K562 (cell line): ENCODE data around the gene GSG1. TPM values are rescaled to one million over a fixed set of nuclear protein-coding genes. Genes with fewer than 3 reads are reported as not detected.

Experiments
- ATAC-seq: fragments of 200-7000 bp; cut with Tn5 transposase; 3 replicates; pipeline ENCODE4 v1.9.1; 2020; ENCODE audit warnings: moderate library complexity
- BruUV-seq: library from RNA; stranded (reverse); fragments of 400-500 nt; replicated peaks from 2 replicates; lab custom pipeline; 2021; lab: Mats Ljungman, UMichigan
- CTCF ChIA-PET: fragments of 300-600 bp; formaldehyde crosslinking; extraction: SDS; loops from one replicate; lab custom pipeline; 2021; ENCODE audit warnings: low intra/inter-chr PET ratio; lab: Yijun Ruan, JAX
- POLR2A ChIA-PET: fragments of 300-600, 350-650 bp; sonication (Branson Sonifier 250); formaldehyde crosslinking; extraction: SDS; loops from one replicate; lab custom pipeline; 2021; ENCODE audit warnings: antibody characterized with exemption, inconsistent platforms; lab: Yijun Ruan, JAX
- DNase-seq, 4 experiments: peaks; one replicate each; pipeline versions ENCODE4 v3.0.0 to v3.0.0-alpha.2; 2011 to 2018; ENCODE audit warnings: low spot score in 3 of 4, mixed read lengths in 3 of 4; ENCODE audit errors: extremely low read depth in 1 of 4
- FAIRE-seq: peaks from 2 replicates; lab custom pipeline; 2011; peaks lifted over from hg19 to GRCh38; lab: Jason Lieb, UNC
- H2AFZ ChIP-seq: 2 replicates; pipeline ENCODE4 v1.6.0; 2011; ENCODE audit warnings: low read depth, low read length, control low read depth, inconsistent platforms
- H3K27ac ChIP-seq: fragments of 200-600 bp; 3 replicates; pipeline ENCODE4 v1.8.0; 2011; ENCODE audit warnings: low read depth, mild to moderate bottlenecking, control low read depth, inconsistent platforms, low read length, moderate library complexity, mixed read lengths; ENCODE audit errors: extremely low read depth
- H3K27me3 ChIP-seq, 2 experiments: fragments of 300-600 bp in 1 of 2; 2 replicates in 1 of 2; 3 replicates in 1 of 2; pipeline versions ENCODE4 v1.6.0 to v1.8.0; 2011; ENCODE audit warnings: inconsistent platforms in 2 of 2, low read length in 2 of 2, mild to moderate bottlenecking in 1 of 2, mixed read lengths in 1 of 2, moderate library complexity in 1 of 2; ENCODE audit not compliant: control insufficient read depth in 2 of 2, insufficient read depth in 2 of 2
- H3K36me3 ChIP-seq: fragments of 300-600 bp; 3 replicates; pipeline ENCODE4 v1.8.0; 2011; ENCODE audit warnings: mild to moderate bottlenecking, low read length, inconsistent platforms; ENCODE audit not compliant: control insufficient read depth, insufficient read depth
- H3K4me1 ChIP-seq, 2 experiments: fragments of 200-600 bp in 1 of 2; replicated peaks in 1 of 2; 2 replicates in 1 of 2; 3 replicates in 1 of 2; pipeline versions ENCODE4 v1.5.1 to v1.8.0; 2011; ENCODE audit warnings: inconsistent platforms in 2 of 2, low read length in 2 of 2, mild to moderate bottlenecking in 1 of 2, mixed read lengths in 1 of 2, moderate library complexity in 1 of 2; ENCODE audit not compliant: control insufficient read depth in 2 of 2, insufficient read depth in 2 of 2
- H3K4me2 ChIP-seq: 2 replicates; pipeline ENCODE4 v1.6.1; 2011; ENCODE audit warnings: low read length, control low read depth, inconsistent platforms, mixed read lengths; ENCODE audit not compliant: insufficient read depth
- H3K4me3 ChIP-seq: fragments of 200-600 bp; sonication (generic), shearing (Covaris generic); 2 replicates; pipeline ENCODE4 v1.5.1; 2016; ENCODE audit warnings: control low read depth, inconsistent platforms
- H3K79me2 ChIP-seq: fragments of 200-600 bp; 3 replicates; pipeline ENCODE4 v1.8.0; 2011; ENCODE audit warnings: low read length, inconsistent platforms; ENCODE audit not compliant: control insufficient read depth, insufficient read depth
- H3K9ac ChIP-seq, 2 experiments: 2 replicates each; pipeline versions ENCODE4 v1.6.0 to v1.6.1; 2011; ENCODE audit warnings: low read depth in 2 of 2, low read length in 2 of 2, control low read depth in 1 of 2, inconsistent platforms in 1 of 2, mild to moderate bottlenecking in 1 of 2, mixed read lengths in 1 of 2; ENCODE audit not compliant: insufficient read depth in 1 of 2
- H3K9me1 ChIP-seq: one replicate; pipeline ENCODE4 v1.6.0; 2011; ENCODE audit warnings: inconsistent platforms, mild to moderate bottlenecking, low read length, moderate library complexity; ENCODE audit not compliant: control insufficient read depth, insufficient read depth
- H3K9me3 ChIP-seq: replicated peaks from 2 replicates; pipeline ENCODE4 v1.5.1; 2011; ENCODE audit warnings: low read depth, low read length, inconsistent platforms; ENCODE audit not compliant: control insufficient read depth, insufficient read depth
- H4K20me1 ChIP-seq: replicated peaks from 2 replicates; pipeline ENCODE4 v1.6.1; 2011; ENCODE audit warnings: low read length, inconsistent platforms, mixed read lengths; ENCODE audit not compliant: control insufficient read depth, insufficient read depth
- BCLAF1 ChIP-seq, 2 experiments: fragments of 450-650 bp in 1 of 2; IDR thresholded peaks; 2 replicates each; pipeline ENCODE4 v1.6.1; 2011 to 2017; ENCODE audit warnings: low read depth in 2 of 2, antibody characterized with exemption in 1 of 2, borderline replicate concordance in 1 of 2, low read length in 1 of 2, mild to moderate bottlenecking in 1 of 2, mixed read lengths in 1 of 2; ENCODE audit not compliant: control insufficient read depth in 1 of 2
- CREM ChIP-seq: IDR thresholded peaks from 2 replicates; pipeline ENCODE4 v1.6.1; 2014; ENCODE audit warnings: antibody characterized with exemption, low read depth
- CTBP1 ChIP-seq: fragments of 450-650 bp; IDR thresholded peaks from 2 replicates; pipeline ENCODE4 v1.6.1; 2016; ENCODE audit warnings: borderline replicate concordance
- GABPB1 ChIP-seq: sonication (generic); formaldehyde crosslinking; IDR thresholded peaks from 2 replicates; pipeline ENCODE4 v1.8.0; 2022; ENCODE audit warnings: mild to moderate bottlenecking, missing genetic modification reagents
- NCOR1 ChIP-seq: fragments of 450-650 bp; IDR thresholded peaks from 2 replicates; pipeline ENCODE4 v1.6.1; 2016; ENCODE audit warnings: mild to moderate bottlenecking, moderate library complexity
- POLR2AphosphoS5 ChIP-seq: IDR thresholded peaks from 2 replicates; pipeline ENCODE4 v1.6.1; 2011; ENCODE audit warnings: mild to moderate bottlenecking, low read depth, low read length, moderate library complexity; ENCODE audit not compliant: control insufficient read depth, insufficient read depth
- SMARCE1 ChIP-seq: fragments of 450-650 bp; IDR thresholded peaks from 2 replicates; pipeline ENCODE4 v1.7.1; 2016; ENCODE audit warnings: mild to moderate bottlenecking
- SOX6 ChIP-seq: fragments of 450-650 bp; IDR thresholded peaks from 2 replicates; pipeline ENCODE4 v1.6.1; 2014; ENCODE audit warnings: mild to moderate bottlenecking
- SP1 ChIP-seq: sonication (generic); formaldehyde crosslinking; IDR thresholded peaks from 2 replicates; pipeline ENCODE4 v1.8.1; 2022; ENCODE audit warnings: mild to moderate bottlenecking, missing genetic modification reagents
- SUPT5H ChIP-seq: fragments of 450-650 bp; IDR thresholded peaks from 2 replicates; pipeline ENCODE4 v1.6.1; 2016
- TCF3 ChIP-seq: sonication (generic); formaldehyde crosslinking; IDR thresholded peaks from 2 replicates; pipeline ENCODE4 v1.4.0; 2020; ENCODE audit warnings: mild to moderate bottlenecking, missing genetic modification reagents
- TFAP4 ChIP-seq: sonication (generic); formaldehyde crosslinking; IDR thresholded peaks from 2 replicates; pipeline ENCODE4 v1.8.0; 2022; ENCODE audit warnings: missing genetic modification reagents, mild to moderate bottlenecking, moderate library complexity, borderline replicate concordance
- TRIM24 ChIP-seq, 2 experiments: fragments of 450-650 bp; IDR thresholded peaks; 2 replicates each; pipeline ENCODE4 v1.6.1; 2016
- WGBS: fragments of 100-300 bp; shearing (Covaris generic); methylation state at CpG from one replicate; pipeline ENCODE4 v1.1.6; 2016; ENCODE audit warnings: low coverage, mixed read lengths; ENCODE audit not compliant: insufficient coverage; ENCODE audit errors: missing lambda C conversion rate; 5-methylcytosine and 5-hydroxymethylcytosine counted together
- in situ Hi-C: fragments of 300-500 bp; cut with MboI; formaldehyde crosslinking; loops from 4 replicates; pipeline ENCODE4 v1.15.0; 2018; ENCODE audit warnings: inconsistent platforms, mixed read lengths
- intact Hi-C: fragments of 100-400 bp; cut with micrococcal nuclease; formaldehyde crosslinking; loops from 2 replicates; pipeline ENCODE4 v1.14.2; 2022
- polyA plus RNA-seq, 8 experiments: library from polyadenylated mRNA; depleted of rRNA in 4 of 8; stranded (reverse) in 5 of 8; unstranded in 3 of 8; fragments of >200 nt; fragmentation: Nextera tagmentation in 2 of 8; fragmentation: Illumina TruSeq in 1 of 8; extraction: Ambion mirVana in 2 of 8; extraction: Trizol in 1 of 8; gene quantifications; 2 replicates each; pipeline versions ENCODE4 v1.2.1 to v1.2.3, GENCODE V29; 2011 to 2014; ENCODE audit warnings: inconsistent platforms in 1 of 8, missing spikeins in 1 of 8
- total RNA-seq, 7 experiments: library from RNA; depleted of rRNA in 6 of 7; stranded (reverse); fragments of >200 nt in 6 of 7; fragmentation: Illumina TruSeq in 2 of 7; extraction: Trizol in 2 of 7; gene quantifications; 2 replicates each; pipeline versions ENCODE4 v1.2.1 to v1.2.3, GENCODE V29; 2011 to 2021; ENCODE audit warnings: low replicate concordance in 1 of 7
- TF ChIP-seq, protein P1 (sequence below): fragments of 250-450 bp; sonication (Bioruptor Pico); IDR thresholded peaks from 2 replicates; pipeline ENCODE4 v1.8.0; 2022; ENCODE audit warnings: moderate library complexity, mild to moderate bottlenecking, inconsistent platforms
- TF ChIP-seq, protein P2 (sequence below): fragments of 450-650 bp; IDR thresholded peaks from 2 replicates; pipeline ENCODE4 v1.6.1; 2018; ENCODE audit not compliant: partially characterized antibody

GSG1 gene
- total and polyA plus RNA-seq, 9 of the 15 experiments (the other 6 are each of a cell fraction or from before 2014, with no cell fraction given) = not detected

DNA sequence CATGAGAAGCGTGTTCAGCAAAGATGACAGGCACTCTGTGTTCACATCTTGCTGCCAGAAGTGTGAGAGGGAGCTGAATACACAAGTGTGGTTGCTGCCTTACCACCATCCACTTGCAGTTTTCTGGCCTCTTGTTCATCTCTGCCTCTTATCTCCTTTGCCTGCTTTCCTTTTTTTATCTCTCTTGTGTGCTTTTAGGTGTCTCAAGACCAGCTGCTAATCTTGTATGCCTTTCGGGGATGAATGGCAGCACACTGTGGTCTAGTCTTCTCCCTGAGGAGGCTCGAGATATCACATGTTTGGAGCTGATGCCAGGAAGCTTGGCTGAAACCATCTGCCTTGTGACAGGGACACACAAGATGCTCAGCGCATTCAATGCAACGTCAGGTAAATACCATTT, 42.1 kb downstream of the GSG1 start:
- Histone ChIP-seq H3K27me3 (no peaks in the 10 kb centered on the region), H3K4me1 (peaks cover 0 to 4% of the 10 kb centered on the region in 2 experiments; a peak in 2 of 5 replicates), H3K4me3 (no peak overlapping the region), H3K9me1 (no peaks in the 10 kb centered on the region), H2AFZ (no peak overlapping the region), H4K20me1 (no peaks in the 10 kb centered on the region), H3K27ac (no peak overlapping the region; the same call in 2 of the 3 replicates), H3K9ac (no peak overlapping the region), H3K79me2 (no peaks in the 10 kb centered on the region), H3K4me2 (peak overlapping the region; percentile 62), H3K9me3 (peaks cover 3% of the 10 kb centered on the region), H3K36me3 (no peaks in the 10 kb centered on the region; the same call in 2 of the 3 replicates)
- in situ Hi-C loops (no loop called here), intact Hi-C loops (no loop called here)
- BruUV-seq = no TSS peak
- 14% methylated on average over 5 of the region's 5 CpGs for WGBS
- ATAC-seq = peak; percentile 52
- ChIA-PET POLR2A (interaction anchor here (0.5 kb wide), 1 partner anchor 102 kb away, joined by 3 read pairs; no protein-coding TSS in a partner anchor), CTCF (no interaction called here)
- DNase-seq = peak in 3 of 4 experiments; percentile 12 to 54 (median 46)
- peak; percentile 79 for FAIRE-seq
- TF ChIP-seq CTBP1 (peak; percentile 29; the same call in 1 of the 2 replicates), SP1 (CRISPR knock-in tag) (no peak), NCOR1 (peak; percentile 86), CREM (0 out of 2 replicates have a peak, but pooled peaks have one; percentile 14), GABPB1 (CRISPR knock-in tag) (no peak), BCLAF1 (IDR thresholded peaks at IDR 0.05; ENCODE audit: borderline replicate concordance in 1 of 2, control insufficient read depth in 1 of 2, low read depth in 2 of 2, low read length in 1 of 2) (no peak), SUPT5H (no peak), POLR2AphosphoS5 (peak; percentile 45; the same call in 1 of the 2 replicates), TFAP4 (CRISPR knock-in tag) (0 out of 2 replicates have a peak, but pooled peaks have one; percentile 15), TCF3 (peak; percentile 92), TRIM24 (IDR thresholded peaks at IDR 0.05) (peak; percentile 95 to 97), SMARCE1 (peak; percentile 50; the same call in 1 of the 2 replicates), SOX6 (peak; percentile 48; the same call in 1 of the 2 replicates)
- TF ChIP-seq, protein P1, sequence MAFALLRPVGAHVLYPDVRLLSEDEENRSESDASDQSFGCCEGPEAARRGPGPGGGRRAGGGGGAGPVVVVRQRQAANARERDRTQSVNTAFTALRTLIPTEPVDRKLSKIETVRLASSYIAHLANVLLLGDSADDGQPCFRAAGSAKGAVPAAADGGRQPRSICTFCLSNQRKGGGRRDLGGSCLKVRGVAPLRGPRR (CRISPR knock-in tag) = no peak
- TF ChIP-seq, protein P2, sequence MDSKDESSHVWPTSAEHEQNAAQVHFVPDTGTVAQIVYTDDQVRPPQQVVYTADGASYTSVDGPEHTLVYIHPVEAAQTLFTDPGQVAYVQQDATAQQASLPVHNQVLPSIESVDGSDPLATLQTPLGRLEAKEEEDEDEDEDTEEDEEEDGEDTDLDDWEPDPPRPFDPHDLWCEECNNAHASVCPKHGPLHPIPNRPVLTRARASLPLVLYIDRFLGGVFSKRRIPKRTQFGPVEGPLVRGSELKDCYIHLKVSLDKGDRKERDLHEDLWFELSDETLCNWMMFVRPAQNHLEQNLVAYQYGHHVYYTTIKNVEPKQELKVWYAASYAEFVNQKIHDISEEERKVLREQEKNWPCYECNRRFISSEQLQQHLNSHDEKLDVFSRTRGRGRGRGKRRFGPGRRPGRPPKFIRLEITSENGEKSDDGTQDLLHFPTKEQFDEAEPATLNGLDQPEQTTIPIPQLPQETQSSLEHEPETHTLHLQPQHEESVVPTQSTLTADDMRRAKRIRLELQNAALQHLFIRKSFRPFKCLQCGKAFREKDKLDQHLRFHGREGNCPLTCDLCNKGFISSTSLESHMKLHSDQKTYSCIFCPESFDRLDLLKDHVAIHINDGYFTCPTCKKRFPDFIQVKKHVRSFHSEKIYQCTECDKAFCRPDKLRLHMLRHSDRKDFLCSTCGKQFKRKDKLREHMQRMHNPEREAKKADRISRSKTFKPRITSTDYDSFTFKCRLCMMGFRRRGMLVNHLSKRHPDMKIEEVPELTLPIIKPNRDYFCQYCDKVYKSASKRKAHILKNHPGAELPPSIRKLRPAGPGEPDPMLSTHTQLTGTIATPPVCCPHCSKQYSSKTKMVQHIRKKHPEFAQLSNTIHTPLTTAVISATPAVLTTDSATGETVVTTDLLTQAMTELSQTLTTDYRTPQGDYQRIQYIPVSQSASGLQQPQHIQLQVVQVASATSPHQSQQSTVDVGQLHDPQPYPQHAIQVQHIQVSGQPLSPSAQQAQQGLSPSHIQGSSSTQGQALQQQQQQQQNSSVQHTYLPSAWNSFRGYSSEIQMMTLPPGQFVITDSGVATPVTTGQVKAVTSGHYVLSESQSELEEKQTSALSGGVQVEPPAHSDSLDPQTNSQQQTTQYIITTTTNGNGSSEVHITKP = peak; percentile 70
